Skin epidermis (tissue), 12 donors: Measurements from ENCODE around the gene CPNE4.

Experiments
- H3K27ac ChIP-seq, 21 experiments: fragments of 200-600 bp; sonication (generic) in 11 of 21; one replicate each; pipeline ENCODE4 v1.5.0; 2020; ENCODE audit warnings: mild to moderate bottlenecking in 3 of 21, inconsistent platforms in 2 of 21, moderate library complexity in 2 of 21
- H3K4me3 ChIP-seq, 7 experiments: fragments of 200-600 bp; sonication (generic) in 2 of 7; one replicate each; pipeline ENCODE4 v1.5.0; 2020; ENCODE audit warnings: inconsistent platforms in 2 of 7, mild to moderate bottlenecking in 2 of 7, moderate library complexity in 1 of 7

CPNE4 gene

DNA sequence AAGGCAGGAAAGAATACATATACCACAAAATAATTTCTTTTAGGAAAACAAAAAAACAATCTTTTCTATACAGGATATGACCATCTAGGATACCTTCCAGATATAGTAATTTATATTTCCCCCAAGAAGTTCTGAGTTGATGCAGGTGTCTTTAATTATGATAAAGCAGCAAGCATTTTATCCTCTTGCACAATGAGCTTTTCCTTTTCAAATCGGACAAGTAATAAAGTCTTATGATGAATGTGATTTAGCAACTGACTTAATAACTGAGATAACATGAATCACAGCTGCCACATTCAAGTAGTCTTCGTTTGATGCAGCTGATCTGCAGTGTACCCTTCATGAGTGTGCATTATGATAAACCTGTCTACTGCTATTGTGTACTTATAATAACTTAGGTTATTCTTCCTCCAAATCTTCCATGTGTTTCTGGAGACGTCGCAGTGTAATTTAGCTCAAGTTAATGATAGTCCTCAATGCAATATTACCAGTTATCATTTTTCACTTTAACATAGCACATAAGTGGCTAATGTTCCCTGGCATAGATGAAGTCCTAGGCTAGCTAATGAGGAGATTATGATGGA is 271.7 kb downstream of the CPNE4 start:
- Histone ChIP-seq H3K4me3 (no peak overlapping the region), H3K27ac (no peak overlapping the region)

DNA sequence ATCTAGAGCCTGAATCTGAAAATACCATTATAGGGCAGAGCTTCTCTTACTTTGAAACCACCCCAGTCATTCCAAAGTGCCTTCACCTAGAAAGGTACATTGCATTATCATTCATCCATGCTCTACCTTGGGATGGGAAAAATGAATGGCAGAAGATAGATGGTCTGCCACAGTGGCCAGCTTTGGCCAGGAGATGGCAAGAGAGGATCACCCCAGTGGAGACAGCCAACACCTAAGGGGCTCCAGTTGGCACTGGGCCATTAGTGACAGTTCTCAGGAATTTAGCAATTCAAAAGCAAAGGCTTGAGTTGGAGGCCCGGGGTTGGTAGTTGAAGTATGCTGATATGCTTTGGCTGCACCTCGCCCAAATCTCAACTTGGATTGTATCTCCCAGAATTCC is 278.4 kb downstream of the CPNE4 start:
- no peak overlapping the region for H3K4me3 ChIP-seq
- no peak overlapping the region for H3K27ac ChIP-seq

DNA sequence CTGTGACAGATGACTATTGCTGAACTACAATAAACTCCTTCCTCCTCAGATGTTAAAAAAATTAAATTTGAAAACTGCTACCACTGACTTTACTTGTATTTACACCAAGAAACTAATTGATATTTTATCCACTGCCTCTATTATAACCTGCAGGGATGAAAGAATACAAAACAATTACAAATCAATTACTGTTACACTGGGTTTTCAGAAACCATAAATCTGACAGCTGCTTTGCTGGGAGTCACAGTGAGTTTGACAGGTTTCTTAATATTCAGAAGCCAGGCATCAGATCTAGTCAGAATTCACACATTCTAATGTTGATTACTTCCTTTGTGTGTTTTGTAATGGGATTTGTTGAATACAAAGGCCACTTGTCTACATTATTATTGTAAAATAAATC is 279.4 kb downstream of the CPNE4 start:
- Histone ChIP-seq H3K4me3 (no peak overlapping the region), H3K27ac (no peak overlapping the region)

DNA sequence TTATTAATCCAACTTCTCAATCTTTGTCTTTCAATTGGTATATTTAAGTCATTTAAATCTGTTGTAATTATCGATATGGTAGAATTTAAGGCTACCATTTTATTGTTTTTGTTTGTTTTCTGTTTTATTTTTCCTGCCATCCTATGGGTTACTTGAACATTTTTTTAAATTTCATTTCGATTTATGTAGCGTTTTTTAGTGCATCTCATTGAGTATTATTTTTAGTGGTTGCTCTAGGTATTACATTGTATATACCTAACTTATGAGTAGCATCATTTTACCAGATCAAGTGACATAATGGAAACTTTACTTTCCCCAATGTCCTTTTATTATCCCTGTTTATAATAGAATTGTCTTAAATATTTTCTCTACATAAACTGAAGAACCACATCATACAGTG is 284.6 kb downstream of the CPNE4 start:
- Histone ChIP-seq H3K27ac (no peak overlapping the region), H3K4me3 (no peak overlapping the region)

DNA sequence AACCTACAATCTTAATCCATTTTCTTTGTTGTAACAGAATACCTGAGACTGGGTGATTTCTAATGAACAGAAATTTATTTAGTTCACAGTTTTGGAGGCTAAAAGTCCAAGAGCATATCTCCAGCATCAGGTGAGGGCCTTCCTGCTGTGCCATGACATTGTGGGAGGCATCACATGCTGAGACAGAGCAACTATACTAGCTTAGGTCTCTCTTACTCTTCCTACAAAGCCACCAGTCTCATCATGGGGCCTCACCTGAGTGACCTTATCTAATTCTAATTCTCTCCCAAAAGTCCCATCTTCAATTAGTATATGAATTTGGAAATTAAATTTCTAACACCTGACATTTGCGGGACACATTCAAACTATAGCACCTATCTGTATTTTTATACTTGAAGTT is 285.0 kb downstream of the CPNE4 start:
- Histone ChIP-seq H3K4me3 (no peak overlapping the region), H3K27ac (no peak overlapping the region)

DNA sequence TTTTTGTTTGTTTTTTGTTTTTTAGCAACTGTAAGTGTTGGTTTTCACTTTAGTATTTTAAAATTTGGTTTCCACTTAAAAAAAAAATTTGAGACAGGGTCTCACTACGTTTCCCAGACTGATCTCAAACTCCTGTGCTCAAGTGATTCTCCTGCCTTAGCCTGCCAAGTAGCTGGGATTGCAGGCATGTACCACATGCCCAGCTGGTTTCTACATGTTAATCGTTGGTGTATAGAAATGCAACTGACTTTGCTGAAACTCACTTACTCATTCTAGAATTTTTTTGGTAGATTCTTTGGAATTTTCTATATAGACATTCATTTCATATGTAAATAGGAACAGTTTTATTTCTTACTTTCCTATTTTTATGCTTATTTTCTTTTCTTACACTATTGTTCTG is 287.3 kb downstream of the CPNE4 start:
- H3K4me3 ChIP-seq: no peak overlapping the region
- H3K27ac ChIP-seq: no peak overlapping the region

DNA sequence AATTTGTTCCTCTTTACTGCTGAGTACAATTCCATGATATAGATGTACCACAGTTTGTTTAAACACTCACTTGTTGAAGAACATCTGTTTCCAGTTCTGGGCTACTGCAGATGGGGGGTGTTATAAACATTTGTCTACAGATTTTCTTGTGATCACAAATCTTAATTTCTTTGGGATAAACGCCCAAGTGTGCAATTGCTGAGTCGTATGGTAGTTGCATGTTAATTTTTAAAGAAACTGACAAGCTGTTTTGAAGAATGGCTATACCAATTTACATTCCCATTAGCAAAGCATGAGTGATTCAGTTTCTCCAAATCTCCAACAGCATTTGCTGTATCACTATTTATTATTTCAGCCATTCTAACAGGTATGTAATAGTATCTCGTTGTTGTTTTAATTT is 290.0 kb downstream of the CPNE4 start:
- no peak overlapping the region for H3K27ac ChIP-seq
- H3K4me3 ChIP-seq: no peak overlapping the region

DNA sequence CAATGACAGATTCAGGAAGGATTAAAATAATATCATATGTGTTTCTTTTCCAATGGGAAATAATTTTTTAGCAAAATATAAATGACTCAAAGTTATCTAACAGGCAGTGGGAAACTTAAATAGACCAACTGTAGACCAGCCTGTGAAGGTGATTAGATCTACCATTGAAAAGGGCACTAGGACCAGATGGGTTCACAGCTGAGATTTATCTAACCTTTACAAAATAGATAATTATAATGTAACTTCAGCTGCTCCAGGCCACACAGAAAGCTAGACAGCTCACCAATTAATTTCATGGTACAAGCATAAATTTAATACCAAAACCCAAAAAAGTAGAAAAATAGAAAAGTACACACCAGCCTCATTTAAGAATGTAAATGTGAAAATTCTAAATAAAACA is 291.7 kb downstream of the CPNE4 start:
- H3K4me3 ChIP-seq: no peak overlapping the region

DNA sequence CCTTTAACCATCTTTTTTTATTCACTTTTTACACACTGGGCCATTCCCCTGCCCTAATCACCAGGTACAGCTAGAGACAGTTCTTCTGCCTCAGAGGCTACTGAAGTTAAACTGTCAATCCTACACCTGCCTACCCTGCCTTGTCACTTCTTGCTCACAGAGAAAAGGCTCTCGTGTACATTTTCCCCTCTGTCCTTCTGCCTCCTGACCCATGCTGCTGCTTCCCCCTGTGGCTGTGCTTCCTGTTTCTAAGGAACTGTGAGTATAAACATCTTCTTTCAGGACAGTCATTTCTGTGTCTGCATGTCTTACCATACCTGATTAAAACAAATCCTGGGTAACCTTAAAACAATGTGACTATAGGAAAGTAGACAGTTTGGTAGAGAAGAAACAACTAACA is 295.6 kb downstream of the CPNE4 start:
- Histone ChIP-seq H3K27ac (no peak overlapping the region), H3K4me3 (no peak overlapping the region)

More for the DNA sequence above, 291.7 kb downstream of the CPNE4 start:
- H3K27ac ChIP-seq: no peak overlapping the region

DNA sequence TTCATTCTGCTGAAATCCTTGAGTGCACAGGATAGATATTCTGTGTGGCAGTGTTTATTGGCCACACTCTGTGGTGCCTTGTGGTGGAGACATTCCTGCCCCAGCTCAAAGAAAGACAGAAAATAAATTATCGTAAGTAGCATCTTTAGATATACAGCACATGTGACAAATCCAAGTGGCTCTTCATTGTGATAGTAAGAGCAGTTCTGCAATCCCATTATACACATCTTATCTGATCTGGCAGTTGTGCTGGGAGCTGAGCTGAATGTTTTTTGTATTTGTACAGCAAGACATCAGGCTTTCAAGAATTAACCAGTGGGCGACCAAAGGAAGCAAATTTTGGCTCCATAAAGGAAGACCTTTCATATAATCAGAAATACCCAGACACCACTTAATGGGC is 296.7 kb downstream of the CPNE4 start:
- Histone ChIP-seq H3K27ac (no peak overlapping the region), H3K4me3 (no peak overlapping the region)

DNA sequence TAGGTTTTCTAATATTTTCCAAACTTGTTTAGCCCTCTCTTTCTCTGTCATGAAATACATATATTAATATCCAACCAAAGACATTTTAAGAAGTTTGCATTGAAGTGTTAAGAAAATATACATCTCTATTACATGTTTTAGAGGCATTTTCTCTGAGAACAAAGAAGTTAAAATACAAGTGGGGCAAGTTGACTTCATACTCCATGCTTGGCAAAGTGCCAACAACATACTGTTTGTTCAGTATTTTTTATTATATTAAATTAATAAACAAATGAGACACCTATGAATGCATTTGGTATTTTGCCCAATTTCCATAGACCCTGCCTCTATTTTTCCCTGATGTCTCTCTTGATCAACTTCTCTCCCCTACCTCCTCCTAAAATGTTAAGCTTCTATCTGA is 299.3 kb downstream of the CPNE4 start:
- Histone ChIP-seq H3K4me3 (no peak overlapping the region), H3K27ac (no peak overlapping the region)

DNA sequence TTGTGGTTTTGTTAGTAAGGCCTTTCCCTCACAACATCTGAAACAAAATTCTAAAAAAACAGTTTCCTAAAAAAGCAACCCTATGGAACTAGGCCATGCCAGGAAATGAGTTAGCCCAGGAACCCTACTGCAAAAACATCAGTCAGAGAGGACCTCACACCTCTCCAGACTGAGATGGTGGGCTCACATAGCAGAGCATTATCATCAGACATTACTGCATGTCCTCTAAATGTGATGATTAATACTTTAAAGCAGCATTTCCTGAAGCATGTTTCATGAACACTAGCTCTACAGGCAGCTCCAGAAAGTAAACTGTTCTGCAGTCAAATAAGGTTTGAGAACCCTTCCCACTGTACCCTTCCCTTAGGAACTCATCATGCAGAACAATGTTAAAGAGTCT is 299.7 kb downstream of the CPNE4 start:
- H3K4me3 ChIP-seq: no peak overlapping the region

DNA sequence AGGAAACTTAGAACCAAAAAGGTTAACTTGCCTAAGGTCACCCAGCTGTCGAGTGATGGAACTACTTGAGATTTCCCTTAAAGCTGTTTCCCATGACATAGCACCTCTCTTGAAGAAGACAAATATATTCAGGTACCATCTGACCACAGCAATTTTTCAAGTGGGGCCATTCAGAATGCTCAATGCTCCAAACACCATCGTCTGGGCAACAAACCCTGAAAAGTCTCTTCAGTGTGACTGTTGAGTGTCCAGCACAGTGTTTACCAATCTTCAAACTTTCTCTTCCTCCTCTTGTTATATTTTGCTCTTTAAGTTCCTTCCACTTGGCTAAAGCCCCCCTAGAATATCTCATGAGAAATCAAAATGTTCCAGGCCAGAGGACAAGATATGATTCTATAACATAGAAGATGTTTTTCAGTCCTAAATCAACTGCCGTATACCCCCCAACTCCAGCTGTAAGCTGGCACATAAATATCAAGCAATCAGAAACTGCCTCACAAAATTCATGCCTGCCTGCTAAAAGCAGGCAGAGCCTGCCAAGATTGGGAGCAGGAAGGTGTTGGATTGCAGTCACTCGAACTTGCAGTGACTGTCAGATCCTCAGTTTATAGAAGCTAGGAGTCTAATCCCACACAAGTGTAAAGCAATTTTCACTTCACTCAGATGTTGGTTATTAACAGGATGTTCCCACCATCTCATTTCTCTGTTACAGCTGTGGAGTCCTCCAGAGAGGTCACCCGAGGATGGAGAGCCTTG is 301.6 kb downstream of the CPNE4 start:
- Histone ChIP-seq H3K4me3 (no peak overlapping the region), H3K27ac (no peak overlapping the region)

More for the DNA sequence above, 299.7 kb downstream of the CPNE4 start:
- no peak overlapping the region for H3K27ac ChIP-seq

DNA sequence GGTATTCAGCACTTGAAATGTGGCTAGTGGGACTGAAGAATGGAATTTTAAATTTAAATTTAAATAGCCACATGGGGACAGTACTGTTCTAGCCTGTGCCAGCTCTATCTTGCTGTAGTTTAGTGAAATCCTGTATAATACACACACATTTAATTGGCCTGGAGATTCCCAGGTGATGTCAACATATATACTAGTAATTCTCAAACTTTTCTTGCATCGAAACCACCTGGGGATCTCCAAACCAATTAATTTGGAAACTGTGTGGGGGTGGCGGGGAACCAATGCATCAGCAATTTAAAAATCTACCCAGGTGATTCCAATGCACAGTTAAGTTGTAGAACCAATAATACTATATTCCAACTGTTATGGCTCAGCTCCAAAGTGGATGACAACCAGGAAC is 303.1 kb downstream of the CPNE4 start:
- H3K4me3 ChIP-seq: no peak overlapping the region
- no peak overlapping the region for H3K27ac ChIP-seq

DNA sequence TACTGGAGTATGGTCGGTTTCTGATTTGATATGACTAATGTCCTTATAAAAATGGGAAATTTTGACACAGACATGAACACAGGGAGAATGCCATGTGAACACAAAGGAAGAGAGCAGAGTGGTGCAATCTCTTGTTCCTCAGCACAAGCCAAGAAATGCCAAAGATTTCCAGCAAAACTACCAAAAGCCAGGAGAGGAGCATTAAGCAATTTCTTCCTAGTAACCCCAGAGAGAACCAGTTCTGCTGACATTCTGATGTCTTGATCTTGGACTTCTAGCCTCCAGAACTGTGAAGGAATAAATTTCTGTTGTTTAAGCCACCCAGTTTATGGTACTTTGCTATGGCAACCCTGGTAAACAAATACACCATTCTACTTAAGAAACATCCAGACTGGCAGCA is 304.2 kb downstream of the CPNE4 start:
- H3K27ac ChIP-seq: no peak overlapping the region

DNA sequence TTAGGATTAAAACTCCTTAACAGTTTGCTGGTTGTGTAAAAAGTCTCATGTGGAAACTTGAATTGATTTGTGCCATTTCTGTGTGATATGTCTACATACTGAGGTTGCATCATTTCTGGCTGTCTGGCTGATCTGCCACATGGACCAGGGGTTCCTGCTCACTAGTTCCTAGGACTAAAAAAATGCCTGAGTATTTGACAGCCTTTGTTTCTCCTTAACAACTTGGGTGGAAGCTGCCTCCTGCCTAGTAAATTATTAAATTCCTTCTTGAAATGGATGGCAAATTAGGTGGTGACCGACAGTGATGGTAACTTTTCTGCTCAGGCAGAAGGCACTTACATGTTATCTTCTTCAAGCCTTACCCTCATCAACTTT is 305.2 kb downstream of the CPNE4 start:
- no peak overlapping the region for H3K4me3 ChIP-seq
- H3K27ac ChIP-seq: no peak overlapping the region

More for the DNA sequence above, 304.2 kb downstream of the CPNE4 start:
- no peak overlapping the region for H3K4me3 ChIP-seq

DNA sequence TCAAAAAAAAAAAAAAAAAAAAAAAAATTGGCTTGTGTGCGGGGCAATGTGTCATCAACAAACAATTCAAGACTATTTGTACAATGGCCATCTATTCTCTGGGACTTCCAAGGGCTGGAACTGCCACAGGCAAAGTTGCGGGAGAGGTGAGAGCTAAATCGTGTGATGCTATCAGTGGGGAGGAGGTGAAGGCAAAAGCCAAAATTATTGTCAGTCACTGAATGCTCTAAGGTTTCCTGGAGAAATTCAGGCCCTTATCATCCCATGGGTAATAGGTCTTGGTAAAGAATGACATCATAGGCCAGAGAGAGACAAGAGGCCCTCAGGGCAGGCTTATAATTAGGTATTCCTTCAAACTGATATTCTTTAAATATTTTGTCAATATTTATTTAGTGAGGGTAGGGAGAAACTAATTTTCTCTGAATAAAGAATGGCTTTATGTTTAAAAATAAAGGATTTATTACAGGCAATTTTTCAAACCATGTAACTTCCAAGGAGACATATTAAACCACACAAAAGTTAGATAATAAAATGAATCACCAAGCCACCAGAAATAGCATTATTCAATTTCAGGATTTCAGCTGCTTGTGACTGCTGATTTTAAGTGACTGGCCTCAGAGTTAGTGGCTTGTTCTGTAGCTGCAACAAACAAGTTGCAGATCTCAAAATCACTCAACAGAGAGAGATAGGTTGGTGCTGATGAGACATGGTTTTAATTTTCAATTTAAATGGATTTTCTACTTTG is 305.7 kb downstream of the CPNE4 start:
- Histone ChIP-seq H3K27ac (no peak overlapping the region), H3K4me3 (no peak overlapping the region)

DNA sequence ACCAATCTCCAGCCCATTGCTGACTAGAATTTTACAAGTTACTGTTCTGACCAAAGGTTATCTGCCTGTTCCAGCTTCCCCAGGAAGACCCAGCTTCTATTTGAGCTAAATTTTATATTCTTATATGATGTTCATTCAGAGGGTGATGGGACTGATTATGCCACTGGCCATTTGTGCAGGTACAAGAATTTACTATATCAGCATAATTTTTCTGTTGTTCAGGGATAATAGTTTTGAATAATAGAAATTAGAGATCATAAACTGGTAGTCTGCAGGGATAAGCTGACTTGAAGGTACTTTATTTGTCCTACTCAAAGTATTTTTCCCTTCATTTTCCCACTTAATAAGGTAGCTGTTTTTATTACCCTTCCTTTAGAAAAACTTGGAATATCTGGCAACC is 309.4 kb downstream of the CPNE4 start:
- Histone ChIP-seq H3K4me3 (no peak overlapping the region), H3K27ac (no peak overlapping the region)

DNA sequence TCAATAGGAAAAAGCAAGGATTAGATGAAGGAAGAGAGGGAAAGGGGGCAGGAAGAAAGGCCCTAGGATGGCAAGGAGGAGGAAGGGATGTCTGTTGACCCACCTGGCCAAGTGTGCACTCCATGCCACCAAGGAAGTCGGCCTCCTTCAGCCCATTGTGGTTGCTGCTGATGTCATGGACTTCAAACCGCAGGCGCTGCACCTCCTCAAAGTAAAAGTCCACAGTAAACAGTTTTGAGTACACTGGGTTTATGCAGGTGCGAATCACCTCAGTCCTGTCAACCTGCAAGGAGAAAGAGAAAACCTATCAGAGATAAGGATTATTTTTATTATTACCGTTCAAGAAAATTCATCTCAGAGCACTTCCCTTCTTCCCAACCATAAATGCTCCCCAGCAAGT is 311.5 kb downstream of the CPNE4 start:
- Histone ChIP-seq H3K27ac (no peak overlapping the region), H3K4me3 (no peak overlapping the region)

DNA sequence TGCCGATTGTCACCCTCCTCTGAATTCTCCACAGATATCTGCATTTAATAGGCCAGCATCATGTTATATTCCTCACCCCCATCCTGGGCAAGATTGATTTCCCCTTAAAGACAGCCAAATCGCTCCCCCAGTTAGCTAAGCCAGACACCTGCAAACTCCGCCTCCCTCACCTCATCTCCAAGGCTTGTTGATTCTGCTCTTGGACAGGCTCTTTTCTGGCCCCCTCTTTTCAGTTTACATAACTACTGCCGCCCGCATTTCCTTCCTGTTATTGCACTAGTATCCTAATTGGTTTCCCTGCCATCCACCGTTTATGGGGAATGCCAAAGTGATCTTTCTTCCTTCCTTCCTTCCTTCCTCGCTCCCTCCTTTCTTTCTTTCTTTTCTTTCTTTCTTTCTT is 317.3 kb downstream of the CPNE4 start:
- Histone ChIP-seq H3K27ac (no peak overlapping the region), H3K4me3 (no peak overlapping the region)

DNA sequence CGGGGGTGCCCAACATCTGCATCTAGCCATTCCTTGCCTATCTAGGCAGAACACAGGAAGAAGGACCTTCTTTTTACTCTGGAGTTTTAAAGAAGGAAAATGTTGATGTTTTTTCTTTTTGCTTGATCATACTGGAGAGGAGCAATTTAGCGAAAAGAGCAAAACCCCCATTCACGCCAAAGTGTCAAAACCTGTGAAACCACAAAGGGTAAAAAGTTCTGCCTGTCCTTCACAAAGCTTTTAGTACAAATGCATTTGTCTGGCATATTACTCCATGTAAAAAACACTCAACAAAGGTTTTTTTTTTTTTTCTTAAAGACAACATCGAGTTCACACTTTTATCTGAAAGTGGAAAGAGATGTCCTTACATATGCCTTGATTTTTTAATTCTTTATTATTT is 317.9 kb downstream of the CPNE4 start:
- no peak overlapping the region for H3K4me3 ChIP-seq
- H3K27ac ChIP-seq: no peak overlapping the region
